Effector memory CD4-positive, alpha-beta T cell (primary cell): ENCODE data around the gene CALML5.

Experiments
- DNase-seq, 3 donors: peaks; one replicate each; pipeline ENCODE4 v3.0.0-alpha.2; 2020
- H3K27ac ChIP-seq: 2 replicates; pipeline ENCODE4 v1.7.0; 2013; ENCODE audit warnings: mild to moderate bottlenecking, low read length, moderate library complexity; ENCODE audit not compliant: insufficient read depth, poor library complexity, severe bottlenecking
- H3K27me3 ChIP-seq: replicated peaks from 2 replicates; pipeline ENCODE4 v1.7.0; 2013; ENCODE audit warnings: mild to moderate bottlenecking, low read length; ENCODE audit not compliant: insufficient read depth, control insufficient read depth, poor library complexity, severe bottlenecking
- H3K36me3 ChIP-seq: 2 replicates; pipeline ENCODE4 v1.7.0; 2013; ENCODE audit warnings: mild to moderate bottlenecking, low read length, moderate library complexity; ENCODE audit not compliant: control insufficient read depth, insufficient read depth
- H3K4me1 ChIP-seq: 2 replicates; pipeline ENCODE4 v1.7.0; 2013; ENCODE audit warnings: low read length, mild to moderate bottlenecking; ENCODE audit not compliant: control insufficient read depth, insufficient read depth, poor library complexity, severe bottlenecking
- H3K4me3 ChIP-seq: 2 replicates; pipeline ENCODE4 v1.7.0; 2013; ENCODE audit warnings: low read length, low read depth, mild to moderate bottlenecking; ENCODE audit not compliant: insufficient read depth, poor library complexity, severe bottlenecking
- H3K9me3 ChIP-seq: 2 replicates; pipeline ENCODE4 v1.7.0; 2013; ENCODE audit warnings: mild to moderate bottlenecking, low read length, moderate library complexity; ENCODE audit not compliant: control insufficient read depth

CALML5 gene

DNA sequence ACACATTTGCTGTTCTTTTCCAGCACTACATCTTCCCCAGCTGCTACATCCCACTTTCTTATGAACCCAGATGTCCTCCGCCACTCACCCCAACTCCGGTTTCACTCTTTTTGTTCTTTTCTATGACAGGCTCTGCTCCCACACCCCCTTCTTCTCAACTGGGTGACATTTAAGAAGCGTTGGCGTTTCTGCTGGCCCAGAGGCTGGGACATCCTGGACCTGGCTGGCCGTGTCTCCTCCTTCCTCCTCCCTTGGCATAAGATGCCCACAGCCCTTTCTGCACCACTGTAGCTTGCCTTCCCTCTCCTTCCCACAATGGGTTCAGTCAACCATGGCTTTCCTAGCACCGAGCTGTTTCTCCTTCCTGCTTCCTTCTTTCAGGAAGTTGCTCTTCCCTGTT, 9.4 kb upstream of the CALML5 start:
- Histone ChIP-seq H3K4me1 (peaks cover 2% of the 10 kb centered on the region), H3K36me3 (no peaks in the 10 kb centered on the region), H3K9me3 (no peaks in the 10 kb centered on the region), H3K27me3 (no peaks in the 10 kb centered on the region), H3K27ac (no peak overlapping the region), H3K4me3 (no peak overlapping the region)
- no peak for DNase-seq

DNA sequence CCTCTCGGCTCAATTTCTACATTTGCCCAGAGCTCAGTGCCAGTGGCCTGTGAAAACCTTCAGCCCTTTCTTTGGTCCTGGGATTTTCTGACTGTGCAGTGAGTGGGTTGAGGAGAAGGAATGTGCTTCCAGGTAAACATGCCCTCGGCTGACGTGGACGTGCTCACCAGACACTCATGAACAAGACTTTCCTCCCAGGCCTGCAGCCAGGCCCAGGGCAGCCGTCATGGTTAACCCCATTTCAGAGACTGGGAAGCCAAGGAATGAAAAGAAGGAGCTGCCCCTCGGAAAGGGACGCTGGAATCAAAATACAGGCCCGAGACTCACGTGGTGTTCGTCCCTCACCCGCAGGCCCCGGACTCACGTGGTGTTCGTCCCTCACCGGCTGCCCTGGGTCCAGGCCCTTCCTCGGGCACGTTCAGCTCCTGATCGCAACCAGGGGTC, 8.8 kb upstream of the CALML5 start:
- DNase-seq, result no peak
- Histone ChIP-seq H3K36me3 (no peaks in the 10 kb centered on the region), H3K9me3 (no peaks in the 10 kb centered on the region), H3K4me3 (no peak overlapping the region), H3K27ac (no peak overlapping the region), H3K27me3 (no peaks in the 10 kb centered on the region), H3K4me1 (peaks cover 1% of the 10 kb centered on the region)

DNA sequence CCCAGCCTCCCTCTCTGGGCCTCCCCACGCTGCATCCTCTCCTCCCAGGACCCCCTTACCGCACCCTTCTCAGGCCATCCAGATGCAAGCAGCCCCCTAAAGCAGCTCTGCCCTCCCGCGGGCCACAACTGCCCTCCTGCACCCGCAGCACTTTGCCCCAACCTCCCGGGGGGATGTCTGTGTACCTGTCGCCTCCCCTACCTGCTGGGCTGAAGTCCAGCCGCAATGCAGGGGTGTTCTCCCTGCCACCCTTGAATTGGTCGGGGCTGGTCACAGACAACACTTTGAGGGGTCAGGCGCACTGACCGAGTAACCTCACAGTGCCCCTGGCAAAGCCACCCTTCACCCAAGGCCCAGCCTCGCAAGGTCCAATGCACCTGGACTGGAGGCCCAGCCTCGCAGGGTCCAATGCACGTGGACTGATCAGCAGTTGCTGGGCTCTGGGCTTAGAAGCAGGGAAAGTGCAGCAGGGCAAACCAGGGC, 8.3 kb upstream of the CALML5 start:
- Histone ChIP-seq H3K9me3 (no peaks in the 10 kb centered on the region), H3K4me3 (no peak overlapping the region), H3K27me3 (no peaks in the 10 kb centered on the region), H3K4me1 (no peaks in the 10 kb centered on the region), H3K36me3 (no peaks in the 10 kb centered on the region), H3K27ac (no peak overlapping the region)
- no peak for DNase-seq

DNA sequence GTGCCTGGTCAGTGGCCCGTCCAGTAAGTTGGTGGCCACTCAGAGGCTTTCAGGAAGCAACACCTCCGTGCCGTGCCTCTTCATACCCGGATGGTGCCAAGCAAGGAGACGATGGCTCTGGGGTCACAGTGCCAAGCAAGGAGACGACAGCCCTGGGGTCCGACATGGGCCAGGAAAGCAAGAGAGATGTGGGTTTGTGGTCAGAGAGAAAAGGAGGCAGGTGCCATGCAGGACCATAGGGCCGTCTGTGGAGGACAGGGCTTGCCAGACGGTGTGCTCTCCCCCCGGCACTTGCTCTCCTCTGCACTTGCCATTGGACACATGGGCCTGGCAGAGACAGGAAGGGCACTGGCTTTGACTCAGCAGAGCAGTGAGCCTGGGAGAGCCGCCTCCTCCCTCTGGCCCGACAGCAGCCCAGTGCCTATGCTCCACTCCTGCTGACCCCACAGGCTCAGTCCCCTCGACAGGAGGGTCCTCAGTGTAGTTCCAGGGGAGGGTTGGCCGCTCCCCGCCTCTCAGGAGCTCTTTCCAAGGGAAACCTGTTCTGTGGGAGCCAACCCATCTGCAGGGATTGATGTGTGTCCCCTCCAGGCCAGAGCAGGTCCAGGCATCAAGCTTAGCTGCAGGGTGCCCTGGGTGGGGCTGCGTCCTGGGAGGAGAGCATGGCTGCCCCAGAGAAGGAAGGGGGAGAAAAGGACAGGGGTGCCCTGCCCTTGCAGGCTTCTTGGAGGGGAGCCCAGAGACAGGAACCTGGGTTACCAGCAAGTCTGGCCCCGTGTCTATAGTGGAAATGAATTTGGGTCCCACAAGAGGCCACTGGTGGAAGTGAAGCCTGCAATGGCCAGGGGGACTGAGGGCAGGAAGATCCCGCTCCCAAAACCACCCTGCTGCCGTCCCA, 7.6 kb upstream of the CALML5 start:
- Histone ChIP-seq H3K27ac (no peak overlapping the region), H3K9me3 (no peaks in the 10 kb centered on the region), H3K36me3 (no peaks in the 10 kb centered on the region), H3K4me3 (no peak overlapping the region), H3K4me1 (no peaks in the 10 kb centered on the region), H3K27me3 (no peaks in the 10 kb centered on the region)
- no peak for DNase-seq

DNA sequence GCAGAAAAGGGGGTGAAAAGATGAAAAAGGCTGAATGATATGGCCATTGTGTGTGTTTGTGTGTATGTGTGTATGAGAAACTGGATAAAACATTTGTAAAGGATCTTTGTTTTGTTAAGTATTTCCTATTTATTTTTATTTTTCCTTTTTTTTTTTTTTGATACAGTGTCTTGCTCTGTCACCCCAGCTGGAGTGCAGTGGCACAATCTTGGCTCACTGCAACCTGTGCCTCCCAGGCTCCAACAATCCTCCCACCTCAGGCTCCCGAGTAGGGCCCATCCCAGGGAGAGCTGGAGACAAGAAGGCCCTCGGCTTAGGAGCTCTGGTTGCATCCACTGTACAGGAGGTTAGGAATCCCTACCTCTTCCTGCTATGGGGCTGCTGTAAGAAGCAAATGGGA, 6.9 kb upstream of the CALML5 start:
- Histone ChIP-seq H3K27ac (no peak overlapping the region), H3K27me3 (no peaks in the 10 kb centered on the region), H3K4me1 (no peaks in the 10 kb centered on the region), H3K4me3 (no peak overlapping the region), H3K36me3 (no peaks in the 10 kb centered on the region), H3K9me3 (no peaks in the 10 kb centered on the region)
- no peak for DNase-seq

- Histone ChIP-seq H3K27me3 (no peaks in the 10 kb centered on the region), H3K9me3 (no peaks in the 10 kb centered on the region), H3K4me1 (no peaks in the 10 kb centered on the region), H3K27ac (no peak overlapping the region), H3K36me3 (no peaks in the 10 kb centered on the region), H3K4me3 (no peak overlapping the region)
- DNase-seq, result no peak
Observed at GRCh38 chr10:5504146-5505072, 5.0 kb upstream of the CALML5 start.

DNA sequence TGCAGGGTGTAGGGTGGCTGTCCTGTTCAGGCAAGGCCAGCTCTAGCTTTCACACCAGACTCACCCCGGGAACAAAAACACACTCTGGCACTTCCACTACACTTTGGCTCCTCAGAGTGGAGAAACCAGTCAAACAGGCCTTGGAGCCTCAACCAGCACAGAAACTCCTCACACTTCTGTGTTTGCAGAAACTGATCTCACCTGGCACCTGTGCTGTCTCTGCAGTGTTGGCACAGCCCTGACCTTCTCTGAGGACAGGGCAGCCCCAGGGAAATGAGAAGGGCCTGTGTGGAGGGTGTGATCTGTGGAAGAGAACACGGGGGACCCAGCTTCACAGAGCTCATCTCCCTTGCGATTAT, 4.1 kb upstream of the CALML5 start:
- no peak overlapping the region for H3K27ac ChIP-seq
- no peaks in the 10 kb centered on the region for H3K36me3 ChIP-seq
- no peak for DNase-seq
- H3K4me3 ChIP-seq, result no peak overlapping the region
- no peaks in the 10 kb centered on the region for H3K9me3 ChIP-seq
- H3K27me3 ChIP-seq, result no peaks in the 10 kb centered on the region
- no peaks in the 10 kb centered on the region for H3K4me1 ChIP-seq

GRCh38 chr10:5502571-5503476, 3.5 kb upstream of the CALML5 start:
- Histone ChIP-seq H3K4me3 (no peak overlapping the region), H3K36me3 (no peaks in the 10 kb centered on the region), H3K9me3 (no peaks in the 10 kb centered on the region), H3K4me1 (no peaks in the 10 kb centered on the region), H3K27ac (no peak overlapping the region), H3K27me3 (no peaks in the 10 kb centered on the region)
- DNase-seq, result no peak

DNA sequence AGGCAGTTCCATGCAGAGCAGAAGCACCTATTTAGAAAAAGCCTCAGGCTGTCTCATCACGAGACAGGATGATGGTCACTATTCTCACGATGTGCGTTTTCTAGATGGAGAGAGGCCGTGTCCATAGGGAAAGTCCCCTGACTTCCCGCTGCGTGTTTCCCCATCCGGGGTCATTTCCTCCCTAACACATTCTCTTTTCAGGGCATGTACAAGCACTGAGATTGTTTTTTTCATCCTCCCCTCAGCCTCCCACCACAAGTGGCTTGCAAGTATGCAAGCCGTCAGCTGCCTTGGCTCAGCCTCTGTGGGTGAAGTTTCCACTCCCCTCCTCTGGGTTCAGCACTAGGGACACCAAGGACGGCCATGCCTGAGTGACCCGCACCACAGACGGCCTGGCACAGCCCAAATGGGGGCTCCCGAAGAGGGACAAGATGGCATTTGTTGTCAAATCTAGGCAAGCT, 2.7 kb upstream of the CALML5 start:
- H3K4me3 ChIP-seq, result no peak overlapping the region
- no peak for DNase-seq
- H3K36me3 ChIP-seq, result no peaks in the 10 kb centered on the region
- no peak overlapping the region for H3K27ac ChIP-seq
- no peaks in the 10 kb centered on the region for H3K4me1 ChIP-seq
- H3K9me3 ChIP-seq, result no peaks in the 10 kb centered on the region
- H3K27me3 ChIP-seq, result no peaks in the 10 kb centered on the region
